Liver (tissue), 2 donors: ENCODE measurements around the gene TOX2.

ENCODE experiments used
- CTCF ChIP-seq: fragments of 150-350 bp; IDR thresholded peaks from 2 replicates; pipeline ENCODE4 v1.5.1; 2017; ENCODE audit warnings: improper control_type of control experiment, low read depth, low read length; ENCODE audit not compliant: missing input control
- MAX ChIP-seq: IDR thresholded peaks from 2 replicates; pipeline ENCODE4 v1.6.1; 2016; ENCODE audit warnings: antibody characterized with exemption
- donor health status: healthy.

DNA sequence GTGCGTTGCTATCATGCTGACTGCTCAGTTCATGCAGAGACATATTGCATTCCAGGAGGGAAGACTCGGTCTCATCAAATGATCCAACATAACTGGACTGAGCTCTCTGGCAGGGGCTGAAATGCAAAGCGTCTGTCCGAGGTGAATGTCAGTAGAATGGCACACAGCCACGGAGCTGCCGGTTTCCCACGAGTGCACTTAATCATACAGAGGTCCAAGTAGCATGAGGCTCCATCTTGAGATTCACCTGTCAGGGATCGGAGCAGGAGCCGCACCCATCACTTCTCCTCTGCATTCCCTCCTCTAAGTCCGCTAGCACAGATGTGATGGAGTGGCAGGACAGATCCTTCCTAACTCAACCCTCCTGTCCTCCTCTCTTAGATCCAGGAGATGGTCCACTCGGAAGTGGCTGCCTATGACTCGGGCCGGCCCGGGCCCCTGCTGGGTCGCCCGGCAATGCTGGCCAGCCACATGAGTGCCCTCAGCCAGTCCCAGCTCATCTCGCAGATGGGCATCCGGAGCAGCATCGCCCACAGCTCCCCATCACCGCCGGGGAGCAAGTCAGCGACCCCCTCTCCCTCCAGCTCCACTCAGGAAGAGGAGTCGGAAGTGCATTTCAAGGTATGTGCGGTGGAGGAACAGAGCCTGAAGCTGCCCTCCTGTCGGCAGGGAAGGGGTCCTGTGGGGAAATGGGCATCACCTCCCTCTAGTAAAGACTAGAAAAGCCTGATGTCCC is 136.4 kb downstream of the TOX2 start:
- TF ChIP-seq CTCF (no peak), MAX (no peak)
